ENCODE data around the gene MAU2. TPM values are rescaled to one million over a fixed set of nuclear protein-coding genes. Genes with fewer than 3 reads are reported as not detected.

MAU2 gene
- total RNA-seq, 1 experiment from 2014 or later = 48.4 TPM

DNA sequence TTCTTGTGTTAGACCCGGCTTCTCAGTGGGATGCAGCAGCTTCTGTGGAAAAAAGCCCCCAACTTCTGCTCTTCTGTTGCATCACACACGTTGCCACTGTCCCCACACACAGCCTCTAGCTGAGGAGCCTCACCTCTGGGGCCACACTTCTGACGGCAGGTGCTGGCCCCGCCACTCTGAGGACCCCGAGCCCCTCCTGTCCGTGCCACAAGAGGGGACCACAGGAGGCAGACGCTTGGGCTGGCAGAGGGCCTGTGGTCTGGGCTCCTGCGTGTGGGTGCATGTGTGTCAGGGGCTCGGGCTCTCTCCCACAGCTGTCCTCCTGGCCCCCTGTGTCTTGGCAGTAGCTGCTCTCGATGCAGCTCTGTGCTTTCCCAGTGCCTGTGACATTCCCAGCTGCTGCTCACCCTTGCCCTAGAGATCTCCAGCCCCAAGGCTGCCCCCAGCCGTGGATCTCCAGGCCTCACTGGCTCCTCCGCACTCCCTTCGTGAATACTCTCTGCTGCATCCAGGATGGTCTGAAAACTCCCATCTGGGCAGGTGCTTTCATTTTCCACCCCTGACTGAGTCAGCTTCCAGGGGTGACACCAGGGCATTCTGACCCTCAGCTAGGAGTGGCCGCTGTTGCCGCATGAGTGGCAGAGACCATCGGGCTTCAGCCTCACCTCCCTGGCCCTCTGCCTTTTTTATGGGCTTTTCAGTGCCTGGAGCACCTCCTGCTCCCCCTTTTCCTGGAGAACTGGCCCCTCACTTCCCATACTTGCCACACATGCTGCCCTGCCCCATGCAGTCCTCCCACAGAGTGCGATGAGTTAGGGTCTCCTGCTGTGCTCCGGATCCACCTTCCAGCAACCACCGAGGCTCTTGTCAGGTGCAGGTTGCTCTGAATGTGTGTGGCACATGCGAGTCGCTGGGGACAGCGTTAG, 13.7 kb downstream of the MAU2 start:
- H2BK120ac ChIP-seq (ENCODE audit: low read depth, low read length, poor library complexity, severe bottlenecking) = no peak overlapping the region
- no peak overlapping the region for H4K8ac ChIP-seq (replicated peaks; ENCODE audit: insufficient read length, low read depth, low read length)
- H2BK12ac ChIP-seq (ENCODE audit: insufficient read length, low read depth, low read length) = no peak overlapping the region
- H3K9ac ChIP-seq (ENCODE audit: extremely low read depth, insufficient read length, low read length) = no peak overlapping the region
- H3K18ac ChIP-seq (ENCODE audit: insufficient read length, low read depth, low read length) = no peak overlapping the region
- Mint-ChIP-seq H3K27me3 (ENCODE audit: low read depth) (no peaks in the 10 kb centered on the region), H3K9me3 (no peaks in the 10 kb centered on the region), H3K4me1 (no peaks in the 10 kb centered on the region), H3K27ac (peak overlapping the region in 1 of 3 experiments; percentile 82; a peak in 3 of 7 replicates), H3K4me3 (no peak overlapping the region), H3K36me3 (ENCODE audit: insufficient read depth in 1 of 3, low read depth in 3 of 3) (peaks cover 16 to 57% (median 53%) of the 10 kb centered on the region in 3 experiments; a peak in 6 of 7 replicates)
- no peak overlapping the region for H4K91ac ChIP-seq (ENCODE audit: insufficient read length, low read depth, low read length)
- H4K20me1 ChIP-seq (ENCODE audit: control insufficient read depth, insufficient read depth, insufficient read length) = no peaks in the 10 kb centered on the region
- no peak overlapping the region for H3K56ac ChIP-seq (ENCODE audit: insufficient read length, low read depth, low read length)
- no peak overlapping the region for H4K5ac ChIP-seq (ENCODE audit: insufficient read length, low read depth, low read length)
- H3K79me1 ChIP-seq (ENCODE audit: insufficient read depth, low read depth, low read length, poor library complexity, severe bottlenecking) = no peaks in the 10 kb centered on the region
- TF ChIP-seq, protein P1, sequence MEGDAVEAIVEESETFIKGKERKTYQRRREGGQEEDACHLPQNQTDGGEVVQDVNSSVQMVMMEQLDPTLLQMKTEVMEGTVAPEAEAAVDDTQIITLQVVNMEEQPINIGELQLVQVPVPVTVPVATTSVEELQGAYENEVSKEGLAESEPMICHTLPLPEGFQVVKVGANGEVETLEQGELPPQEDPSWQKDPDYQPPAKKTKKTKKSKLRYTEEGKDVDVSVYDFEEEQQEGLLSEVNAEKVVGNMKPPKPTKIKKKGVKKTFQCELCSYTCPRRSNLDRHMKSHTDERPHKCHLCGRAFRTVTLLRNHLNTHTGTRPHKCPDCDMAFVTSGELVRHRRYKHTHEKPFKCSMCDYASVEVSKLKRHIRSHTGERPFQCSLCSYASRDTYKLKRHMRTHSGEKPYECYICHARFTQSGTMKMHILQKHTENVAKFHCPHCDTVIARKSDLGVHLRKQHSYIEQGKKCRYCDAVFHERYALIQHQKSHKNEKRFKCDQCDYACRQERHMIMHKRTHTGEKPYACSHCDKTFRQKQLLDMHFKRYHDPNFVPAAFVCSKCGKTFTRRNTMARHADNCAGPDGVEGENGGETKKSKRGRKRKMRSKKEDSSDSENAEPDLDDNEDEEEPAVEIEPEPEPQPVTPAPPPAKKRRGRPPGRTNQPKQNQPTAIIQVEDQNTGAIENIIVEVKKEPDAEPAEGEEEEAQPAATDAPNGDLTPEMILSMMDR (conservative IDR thresholded peaks at IDR 0.05) = no peak
- H2BK20ac ChIP-seq (ENCODE audit: low read depth, low read length, poor library complexity, severe bottlenecking) = no peak overlapping the region
- no peak overlapping the region for H3K4me2 ChIP-seq (ENCODE audit: insufficient read depth, insufficient read length, low read length)
- H3K27ac ChIP-seq (ENCODE audit: insufficient read length, low read depth, low read length) = no peak overlapping the region
- no CpG with 5 or more reads among the region's 22 CpGs for WGBS (ENCODE audit: extremely low coverage, insufficient read length, low lambda C conversion rate)
- H3K79me2 ChIP-seq (ENCODE audit: insufficient read depth, low read length) = no peaks in the 10 kb centered on the region
- H2BK5ac ChIP-seq (ENCODE audit: insufficient read length, low read length) = no peak overlapping the region
- H2AK5ac ChIP-seq (ENCODE audit: insufficient read length, low read length) = no peak overlapping the region
- DNase-seq = no peak
- H3K4ac ChIP-seq (ENCODE audit: low read depth, low read length) = no peak overlapping the region
- H3K23ac ChIP-seq (ENCODE audit: insufficient read length, low read depth, low read length) = no peak overlapping the region
- no peaks in the 10 kb centered on the region for H3K9me3 ChIP-seq (ENCODE audit: control insufficient read depth, low read depth, low read length)
- no peaks in the 10 kb centered on the region for H3K27me3 ChIP-seq (ENCODE audit: insufficient read depth, low read length)
- H2AFZ ChIP-seq (ENCODE audit: low read length) = no peak overlapping the region
- H3T11ph ChIP-seq (ENCODE audit: low read length) = no peak overlapping the region
- no peaks in the 10 kb centered on the region for H3K4me1 ChIP-seq (ENCODE audit: insufficient read depth, low read length)
- H2BK15ac ChIP-seq (ENCODE audit: low read depth, low read length) = no peak overlapping the region
- no peaks in the 10 kb centered on the region for H3K23me2 ChIP-seq (ENCODE audit: insufficient read length, low read depth, low read length, poor library complexity, severe bottlenecking)
- H3K14ac ChIP-seq (ENCODE audit: insufficient read depth, low read length) = no peak overlapping the region; the same call in 1 of the 2 replicates

Data from H9 (cell line).